Measurements from ENCODE around the gene METTL2A.
"Not testable (repeated sequence)": the region's sequence is repeated elsewhere in the genome, so short reads cannot be mapped to it uniquely, and the experiment has no call there.

METTL2A gene

GRCh38 chr17:62473030-62473982, 49.6 kb downstream of the METTL2A start:
- not testable (repeated sequence) for FAIRE-seq

- FAIRE-seq: not testable (repeated sequence)
Observed at GRCh38 chr17:62477111-62477510, 53.4 kb downstream of the METTL2A start.

GRCh38 chr17:62477718-62478408, 54.2 kb downstream of the METTL2A start:
- not testable (repeated sequence) for FAIRE-seq

- no peak for FAIRE-seq
Observed at GRCh38 chr17:62478424-62478879, 54.8 kb downstream of the METTL2A start, which contains the start of gene TLK2. Gene TLK2 (plus strand): TSS chr17:62478825. CDS start chr17:62481126, 2,301 bp downstream.

GRCh38 chr17:62478880-62479638, 55.4 kb downstream of the METTL2A start:
- FAIRE-seq: not testable (repeated sequence)

GRCh38 chr17:62479639-62480258, 56.1 kb downstream of the METTL2A start:
- FAIRE-seq: not testable (repeated sequence)

GRCh38 chr17:62482553-62482952, 58.9 kb downstream of the METTL2A start:
- not testable (repeated sequence) for FAIRE-seq

- FAIRE-seq: not testable (repeated sequence)
Observed at GRCh38 chr17:62490990-62491389, 67.3 kb downstream of the METTL2A start.

GRCh38 chr17:62493049-62493655, 69.5 kb downstream of the METTL2A start:
- FAIRE-seq: not testable (repeated sequence)

- not testable (repeated sequence) for FAIRE-seq
Observed at GRCh38 chr17:62494073-62494472, 70.4 kb downstream of the METTL2A start.

- not testable (repeated sequence) for FAIRE-seq
Observed at GRCh38 chr17:62496344-62496743, 72.6 kb downstream of the METTL2A start.

GRCh38 chr17:62498796-62499195, 75.1 kb downstream of the METTL2A start:
- FAIRE-seq: not testable (repeated sequence)
